ENCODE data around the gene ADGB.
A peak's percentile ranks its signal among the peaks of the same experiment; 100 is the strongest.
"Not testable (repeated sequence)": the region's sequence is repeated elsewhere in the genome, so short reads cannot be mapped to it uniquely, and the experiment has no call there.

Gene ADGB

DNA sequence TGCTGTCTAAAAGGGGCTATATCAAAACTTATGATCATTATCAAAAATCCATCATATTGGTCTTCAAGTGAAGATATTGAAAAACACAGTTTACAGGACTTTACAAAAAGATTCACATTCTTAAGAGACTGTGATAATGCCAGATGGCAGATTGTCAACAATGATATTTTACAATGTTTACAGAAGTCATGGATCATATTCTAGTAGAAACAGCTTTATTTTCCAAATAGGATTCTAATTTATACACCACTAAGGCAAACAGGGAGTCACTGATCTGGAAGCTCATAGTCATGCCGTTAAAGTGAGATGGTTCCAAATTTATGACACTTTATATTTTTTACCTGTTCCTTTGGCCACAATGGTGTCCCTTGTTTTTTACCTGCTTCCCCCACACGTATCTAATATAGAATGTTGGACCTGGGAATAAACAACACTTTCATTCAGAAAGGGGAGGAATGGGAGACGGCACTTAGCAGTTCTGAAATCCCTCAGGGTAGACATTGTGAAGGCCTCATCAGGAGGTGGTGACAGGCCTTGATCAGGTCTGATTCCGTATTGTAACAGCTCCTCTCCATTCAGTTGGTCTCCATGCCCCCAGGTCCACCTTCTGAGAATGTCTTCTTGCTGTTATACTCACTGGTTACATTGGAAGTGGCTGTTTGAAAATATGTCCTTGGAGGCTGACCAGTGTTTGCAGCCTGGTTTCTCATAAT is 228.6 kb downstream of the ADGB start:
- no peak for DNase-seq

- no peak for DNase-seq
Measured at GRCh38 chr6:146829792-146830565, 231.2 kb downstream of the ADGB start.

DNA sequence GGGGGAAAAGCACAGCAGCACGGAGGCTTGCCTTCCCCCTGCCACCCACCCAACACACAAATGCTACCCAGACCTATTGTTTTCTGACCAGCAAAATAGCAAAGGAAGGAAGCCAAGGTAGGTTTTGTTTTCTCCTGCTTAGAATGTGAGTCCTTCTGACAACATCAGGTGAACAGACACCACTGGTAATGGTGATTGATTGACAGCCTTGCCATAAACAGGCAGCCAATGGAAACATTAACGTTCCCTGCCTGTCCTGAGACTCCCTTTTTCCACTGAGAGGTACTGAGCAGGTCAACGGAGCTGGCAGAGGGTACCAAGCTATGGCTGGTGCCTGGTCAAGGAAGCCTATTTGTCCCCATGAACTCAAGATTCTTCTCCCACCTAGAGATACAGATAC is 234.4 kb downstream of the ADGB start:
- DNase-seq, result no peak

DNA sequence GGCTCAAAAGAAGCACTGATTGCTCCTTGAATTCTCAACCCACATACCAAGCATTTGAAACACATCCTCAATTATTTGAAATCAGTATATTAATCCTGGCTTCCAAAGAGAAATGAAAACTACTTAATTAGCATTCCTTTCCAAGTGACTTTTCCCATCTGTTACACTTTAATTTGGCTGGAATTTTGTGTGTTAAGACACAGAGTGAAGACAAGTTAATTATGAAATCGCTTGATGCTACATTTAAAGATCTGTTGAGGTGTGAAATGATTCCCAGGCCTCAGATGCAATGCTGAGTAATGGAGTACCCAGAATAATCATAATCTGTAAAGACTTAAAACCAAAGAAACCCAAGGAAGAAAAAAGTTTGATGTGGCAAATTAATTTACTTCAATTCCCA is 241.4 kb downstream of the ADGB start:
- DNase-seq, result no peak

- DNase-seq, result no peak
Measured at GRCh38 chr6:146840641-146841040, 241.9 kb downstream of the ADGB start.

DNA sequence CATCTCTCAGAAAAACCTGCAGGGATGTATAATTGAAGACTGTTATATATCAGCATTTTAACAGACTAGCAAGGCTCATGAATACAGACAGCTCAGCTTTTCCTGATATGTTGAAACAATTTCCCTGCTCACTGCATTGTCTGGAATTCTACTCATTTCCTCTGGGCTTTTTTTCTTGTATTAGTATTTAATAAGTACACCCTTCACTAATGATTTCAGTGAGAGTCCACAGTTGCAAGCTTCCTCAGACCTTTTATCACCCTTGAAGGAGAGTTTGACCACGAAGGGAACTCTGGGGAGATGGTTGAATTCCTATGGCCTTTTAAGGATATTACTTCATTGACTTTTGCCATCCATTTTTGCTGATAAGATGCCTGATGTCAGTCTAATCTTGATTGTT is 248.7 kb downstream of the ADGB start:
- DNase-seq, result no peak

DNA sequence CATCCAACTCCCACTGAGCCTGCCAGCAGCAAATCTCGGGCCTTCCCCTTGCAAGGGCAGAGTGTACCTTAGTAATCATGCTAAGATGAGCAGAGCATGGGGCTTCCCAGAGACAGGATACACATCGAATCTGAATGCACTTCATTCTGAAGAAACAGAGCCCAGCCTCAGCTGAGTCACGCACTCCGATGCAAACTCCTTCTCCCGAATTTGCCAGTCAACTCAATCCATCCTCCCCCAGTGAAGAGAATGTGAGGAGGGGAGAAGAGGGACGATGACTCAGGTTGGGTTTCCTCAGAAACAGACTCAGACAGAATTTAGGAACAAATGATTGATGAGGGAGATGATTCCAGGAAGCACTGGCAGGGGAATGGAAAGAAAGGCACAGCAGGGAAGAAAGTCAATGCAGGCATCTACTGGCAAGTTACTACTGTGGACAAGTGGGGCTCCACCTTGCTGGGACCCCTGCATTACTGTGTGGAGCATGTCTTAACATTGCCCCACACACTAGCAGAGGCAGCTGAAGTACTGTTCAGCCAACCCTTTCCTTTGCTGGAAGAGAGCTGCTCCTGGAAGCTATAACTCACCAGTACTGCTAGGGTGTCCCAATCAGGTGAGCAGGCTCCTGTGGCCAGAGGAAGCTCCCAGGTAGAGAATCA is 251.6 kb downstream of the ADGB start:
- no peak for DNase-seq

- DNase-seq, result no peak
Measured at GRCh38 chr6:146850981-146851380, 252.2 kb downstream of the ADGB start.

DNA sequence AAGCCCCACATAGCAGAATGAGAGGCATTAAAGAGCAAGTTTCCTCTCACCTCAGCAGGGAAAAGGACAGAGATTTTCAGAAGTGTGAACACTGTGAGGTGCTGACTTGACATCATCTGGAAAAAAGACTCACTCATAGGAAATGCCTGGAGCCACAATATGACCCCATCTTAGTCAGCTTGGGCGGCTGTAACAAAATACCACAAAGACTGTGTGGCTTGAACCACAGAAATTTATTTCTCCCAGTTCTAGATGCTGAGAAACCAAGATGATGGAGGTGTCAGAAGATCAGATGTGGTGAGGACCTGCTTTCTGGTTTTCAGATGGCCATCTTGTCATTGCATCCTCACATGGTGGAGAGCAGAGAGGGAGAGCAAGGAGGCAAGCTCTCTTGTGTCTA is 253.1 kb downstream of the ADGB start:
- no peak for DNase-seq

DNA sequence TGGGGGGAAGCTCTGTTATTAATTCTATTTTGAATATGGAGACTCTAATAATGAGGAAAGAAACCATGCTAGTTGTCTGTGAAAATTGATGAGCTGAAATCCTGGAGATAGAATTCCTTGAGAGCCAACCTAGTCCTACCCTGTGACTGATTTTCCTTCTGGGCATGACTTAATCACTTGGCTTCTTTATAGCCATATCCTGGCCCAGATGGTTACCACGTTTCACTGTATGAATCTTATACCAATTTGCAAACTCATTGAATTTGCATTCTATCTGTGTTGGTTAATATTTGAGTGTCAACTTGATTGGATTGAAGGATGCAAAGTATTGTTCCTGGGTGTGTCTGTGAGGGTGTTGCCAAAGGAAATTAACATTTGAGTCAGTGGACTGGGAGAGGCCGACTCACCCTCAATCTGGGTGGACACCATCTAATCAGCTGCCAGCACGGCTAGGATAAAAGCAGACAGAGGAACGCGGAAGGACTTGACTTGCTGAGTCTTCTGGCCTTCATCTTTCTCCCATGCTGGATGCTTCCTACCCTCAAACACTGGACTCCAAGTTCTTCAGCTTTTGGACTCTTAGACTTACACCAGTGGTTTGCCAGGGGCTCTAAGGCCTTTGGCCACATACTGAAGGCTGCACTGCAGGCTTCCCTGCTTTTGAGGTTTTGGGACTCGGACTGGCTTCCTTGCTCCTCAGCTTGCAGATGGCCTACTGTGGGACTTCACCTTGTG is 255.9 kb downstream of the ADGB start:
- DNase-seq, result not testable (repeated sequence)

GRCh38 chr6:146855889-146856288 is 257.1 kb downstream of the ADGB start:
- no peak for DNase-seq

- no peak for DNase-seq
Measured at GRCh38 chr6:146856296-146856695, 257.5 kb downstream of the ADGB start.

- DNase-seq, result peak; percentile 48
Measured at GRCh38 chr6:146857180-146857979, 258.6 kb downstream of the ADGB start.

GRCh38 chr6:146857980-146858347 is 259.2 kb downstream of the ADGB start:
- no peak for DNase-seq

GRCh38 chr6:146859206-146859605 is 260.4 kb downstream of the ADGB start:
- DNase-seq, result no peak

DNA sequence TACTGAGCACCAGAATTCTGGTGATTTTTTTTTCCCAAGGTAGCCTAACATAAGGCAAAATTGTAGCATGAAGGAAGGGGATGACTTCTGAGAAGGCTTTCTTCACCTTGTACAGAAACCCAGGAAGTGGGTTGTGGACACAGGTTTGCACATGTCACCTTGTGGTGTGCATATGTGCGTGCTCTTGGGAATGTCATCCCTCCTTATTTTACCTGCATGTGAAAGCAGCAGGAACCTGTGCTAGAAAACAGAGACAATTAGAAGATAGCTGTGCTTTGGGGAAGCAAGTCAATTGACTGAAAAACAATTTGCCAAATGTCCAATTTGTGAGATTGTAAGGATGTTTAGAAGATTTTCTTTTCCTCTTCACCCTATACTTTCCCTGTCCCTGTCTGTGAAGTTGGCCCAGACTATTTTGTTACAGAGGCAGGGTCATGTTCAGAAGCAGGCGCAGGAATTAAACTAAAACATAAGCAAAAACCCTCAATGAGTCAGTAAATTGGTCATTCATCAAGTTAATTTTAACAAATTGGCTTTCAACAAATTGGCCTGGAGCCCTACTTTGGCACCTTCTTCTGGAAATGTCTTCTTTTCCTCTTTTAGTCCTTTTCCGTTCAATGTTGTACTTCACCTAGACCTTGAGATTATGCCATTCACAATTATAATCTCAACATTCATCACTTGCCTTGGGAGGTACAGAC is 261.2 kb downstream of the ADGB start:
- DNase-seq, result no peak

GRCh38 chr6:146860583-146860982 is 261.8 kb downstream of the ADGB start:
- no peak for DNase-seq

DNA sequence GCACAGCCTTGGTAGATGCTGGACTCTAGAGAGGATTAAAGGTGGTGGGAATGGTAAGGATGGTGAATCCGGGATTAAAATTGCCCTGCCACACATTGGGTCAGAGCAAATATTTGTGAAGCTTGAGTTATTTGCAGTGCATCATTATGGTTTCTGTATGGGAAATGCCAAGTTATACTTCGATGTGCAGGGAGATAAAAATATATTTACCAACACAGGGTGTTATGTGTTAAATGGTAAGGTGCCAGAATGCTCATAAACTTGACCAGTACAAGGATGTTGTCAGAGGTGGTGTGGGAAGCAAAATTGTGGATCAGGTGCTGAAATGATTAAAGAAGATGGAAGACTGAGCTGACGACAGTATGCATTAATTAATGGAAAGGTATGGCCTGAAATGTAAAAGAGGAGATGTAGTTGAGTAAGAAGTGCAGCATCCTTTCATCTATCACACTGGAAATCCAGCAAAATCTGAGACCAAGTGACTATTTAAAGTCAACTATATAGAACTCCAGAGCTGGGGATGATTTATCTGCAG is 262.3 kb downstream of the ADGB start:
- DNase-seq, result no peak

GRCh38 chr6:146861716-146862115 is 262.9 kb downstream of the ADGB start:
- no peak for DNase-seq

DNA sequence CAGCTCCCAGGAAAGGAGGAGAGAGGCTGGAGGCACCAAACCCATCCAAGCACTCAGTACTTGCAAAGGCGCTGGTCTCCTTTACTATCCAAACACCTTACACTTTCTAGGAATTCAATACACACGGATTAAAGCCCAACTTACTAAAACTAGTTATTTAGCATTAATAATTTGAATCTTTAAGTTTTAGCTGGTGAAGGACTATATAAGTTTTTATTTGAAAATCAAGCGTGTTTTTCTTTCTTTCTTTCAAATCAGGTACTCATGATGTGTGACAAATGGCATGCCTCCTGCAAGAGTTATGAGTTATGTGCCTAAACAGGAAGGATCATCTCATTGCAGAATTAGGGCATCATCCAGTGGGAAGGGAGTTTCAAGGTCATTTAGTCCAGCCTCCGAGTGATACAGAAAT is 263.7 kb downstream of the ADGB start:
- no peak for DNase-seq

DNA sequence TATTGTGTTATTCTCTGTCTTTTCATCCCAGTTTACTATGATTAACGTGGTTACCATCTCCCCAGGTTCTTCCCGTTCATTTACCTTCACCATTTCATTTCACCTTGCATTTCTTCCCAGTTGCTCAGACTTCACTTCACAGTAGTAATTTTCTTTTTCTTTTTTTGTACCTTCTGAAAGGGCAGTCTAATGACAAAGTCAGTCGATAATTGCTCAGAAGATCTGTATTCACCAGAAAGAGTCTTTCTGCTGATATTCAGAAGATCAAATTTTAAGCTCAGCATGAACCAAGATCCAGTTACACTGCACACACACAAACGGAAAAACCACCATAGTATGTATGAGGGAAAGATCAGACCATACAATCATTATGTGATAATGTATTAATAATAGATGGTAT is 265.5 kb downstream of the ADGB start:
- no peak for DNase-seq

- DNase-seq, result no peak
Measured at GRCh38 chr6:146864885-146865284, 266.1 kb downstream of the ADGB start.
